Fibroblast of the aortic adventitia (primary cell): ENCODE data around the gene GGN. TPM values are rescaled to one million over a fixed set of nuclear protein-coding genes. Genes with fewer than 3 reads are reported as not detected.

Experiments used
- DNase-seq: peaks from one replicate; pipeline ENCODE4 v3.0.0-alpha.2; 2010; ENCODE audit warnings: low read depth
- H3K4me3 ChIP-seq: 2 replicates; pipeline ENCODE4 v1.5.1; 2011; ENCODE audit warnings: low read depth, mild to moderate bottlenecking, control low read depth, low read length, moderate library complexity
- CTCF ChIP-seq: IDR thresholded peaks from 2 replicates; pipeline ENCODE4 v1.5.1; 2011; ENCODE audit warnings: mild to moderate bottlenecking, low read length, control low read depth, inconsistent platforms; ENCODE audit not compliant: insufficient read depth
- total RNA-seq: library from RNA; depleted of rRNA; stranded (reverse); fragments of >200 nt; gene quantifications from 2 replicates; pipeline ENCODE4 v1.2.3, GENCODE V29; 2012; ENCODE audit warnings: low replicate concordance

GGN gene
- total RNA-seq, 1 donor: 1.3 TPM

GRCh38 chr19:38392707-38393308 lies 5.0 kb upstream of the GGN start:
- TF ChIP-seq CTCF: no peak
- no peak overlapping the region for H3K4me3 ChIP-seq
- DNase-seq: no peak

- DNase-seq: no peak
- no peak for TF ChIP-seq CTCF
Observed at GRCh38 chr19:38391911-38392464, 4.2 kb upstream of the GGN start.

GRCh38 chr19:38389957-38390924 lies 2.4 kb upstream of the GGN start:
- peak overlapping the region; percentile 90 for H3K4me3 ChIP-seq
- DNase-seq: no peak
- TF ChIP-seq CTCF: no peak

More at GRCh38 chr19:38391911-38392464, 4.2 kb upstream of the GGN start:
- H3K4me3 ChIP-seq: no peak overlapping the region

- H3K4me3 ChIP-seq: peak overlapping the region; percentile 90
- TF ChIP-seq CTCF: no peak
Observed at GRCh38 chr19:38389101-38389925, 1.5 kb upstream of the GGN start.

GRCh38 chr19:38388349-38389100 lies 691 bp upstream of the GGN start, which contains the start of gene SPRED3:
TSS of gene SPRED3 (plus strand) at chr19:38388697. CDS start at chr19:38390303, 1,606 bp downstream.
- TF ChIP-seq CTCF: no peak
- H3K4me3 ChIP-seq: peak within 1 kb of the TSS; percentile 90
- no peak for DNase-seq

More at GRCh38 chr19:38389101-38389925, 1.5 kb upstream of the GGN start:
- DNase-seq: peak; percentile 76
